Measurements from ENCODE around the gene ALPP.

DNA sequence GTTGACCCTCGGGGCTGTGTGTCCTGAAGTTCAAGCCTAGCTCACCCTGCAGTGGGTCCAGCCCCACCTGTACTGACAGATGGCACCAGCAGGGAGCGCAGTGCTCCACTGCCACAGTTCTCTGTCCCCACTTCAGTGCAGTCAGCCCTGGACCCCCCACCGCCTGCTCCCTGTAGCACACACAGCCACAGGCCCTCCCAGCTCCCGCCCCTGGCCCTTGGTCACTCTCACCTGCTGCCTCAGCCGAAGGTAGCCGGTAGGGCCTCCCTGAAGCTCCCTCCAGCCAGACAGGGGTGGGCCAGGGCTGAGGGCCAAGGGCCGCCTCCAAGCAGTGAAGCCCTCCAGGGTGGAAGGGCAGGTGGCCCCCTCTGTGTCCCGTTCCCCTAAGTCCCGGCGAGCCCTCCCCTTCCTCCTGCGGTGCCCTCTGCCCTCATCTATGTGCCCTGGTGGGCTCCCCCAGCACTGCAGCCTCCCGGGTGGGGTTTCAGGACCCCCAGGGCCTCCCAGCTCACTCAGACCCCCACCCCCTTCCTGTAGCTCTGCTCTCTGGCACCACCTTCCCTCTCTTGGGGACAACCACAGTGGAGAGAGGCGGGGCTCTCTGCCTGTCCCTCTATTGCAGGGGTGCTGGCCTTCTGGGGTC, 10.8 kb upstream of the ALPP start:
- TF ChIP-seq EHMT2 (IDR thresholded peaks at IDR 0.05; ENCODE audit: borderline replicate concordance, low read depth, low read length) (no peak), PCBP2 (optimal IDR thresholded peaks at IDR 0.05; ENCODE audit: low read depth, low read length, poor library complexity, severe bottlenecking) (no peak), ZNF24 (IDR thresholded peaks at IDR 0.05) (no peak), FOXJ3 (CRISPR knock-in tag; IDR thresholded peaks at IDR 0.05; ENCODE audit: borderline replicate concordance) (no peak), FOXA1 (IDR thresholded peaks at IDR 0.05) (no peak), FOXA1 (CRISPR knock-in tag; IDR thresholded peaks at IDR 0.05) (no peak), ZNF598 (CRISPR knock-in tag; IDR thresholded peaks at IDR 0.05; ENCODE audit: borderline replicate concordance) (no peak), EZH2 (conservative IDR thresholded peaks at IDR 0.05; ENCODE audit: low read depth, low read length) (no peak), SNRNP70 (IDR thresholded peaks at IDR 0.05; ENCODE audit: low read depth, low read length) (no peak), KLF11 (CRISPR knock-in tag; IDR thresholded peaks at IDR 0.05) (no peak), PRDM10 (CRISPR knock-in tag; IDR thresholded peaks at IDR 0.05; ENCODE audit: low read depth) (no peak), ZIK1 (CRISPR knock-in tag; IDR thresholded peaks at IDR 0.05; ENCODE audit: borderline replicate concordance, low read depth) (no peak), MXI1 (IDR thresholded peaks at IDR 0.05; ENCODE audit: borderline replicate concordance, low read depth, low read length) (no peak)
